Liver (tissue), 9 donors: ENCODE data around the gene PRLHR. TPM values are rescaled to one million over a fixed set of nuclear protein-coding genes. Genes with fewer than 3 reads are reported as not detected.

ENCODE experiments used
- DNase-seq: peaks from one replicate; pipeline ENCODE4 v3.0.0-alpha.2; 2017; ENCODE audit warnings: low spot score
- H3K27ac ChIP-seq, 2 donors: one replicate each; pipeline ENCODE4 v1.7.0; 2013; ENCODE audit warnings: inconsistent platforms in 2 of 2, low read length in 2 of 2, control low read depth in 1 of 2, low read depth in 1 of 2, mild to moderate bottlenecking in 1 of 2
- H3K27me3 ChIP-seq, 4 donors: one replicate each; pipeline versions ENCODE4 v1.6.1 to v1.7.0; 2013; ENCODE audit warnings: low read length in 3 of 4, inconsistent platforms in 1 of 4, mild to moderate bottlenecking in 1 of 4, moderate library complexity in 1 of 4; ENCODE audit not compliant: control insufficient read depth in 4 of 4, insufficient read depth in 4 of 4
- H3K36me3 ChIP-seq, 4 donors: one replicate each; pipeline versions ENCODE4 v1.6.1 to v1.7.0; 2013; ENCODE audit warnings: low read length in 3 of 4, mild to moderate bottlenecking in 3 of 4, low read depth in 1 of 4, moderate library complexity in 1 of 4; ENCODE audit not compliant: control insufficient read depth in 4 of 4, insufficient read depth in 3 of 4
- H3K4me1 ChIP-seq, 4 donors: one replicate each; pipeline versions ENCODE4 v1.6.1 to v1.7.0; 2013; ENCODE audit warnings: low read length in 3 of 4, mild to moderate bottlenecking in 3 of 4, moderate library complexity in 1 of 4; ENCODE audit not compliant: control insufficient read depth in 4 of 4, insufficient read depth in 4 of 4
- H3K4me3 ChIP-seq, 3 donors: one replicate each; pipeline versions ENCODE4 v1.6.1 to v1.7.0; 2013; ENCODE audit warnings: low read length in 3 of 3, control low read depth in 1 of 3, low read depth in 1 of 3, mild to moderate bottlenecking in 1 of 3
- H3K9ac ChIP-seq, 2 donors: one replicate each; pipeline ENCODE4 v1.7.0; 2013; ENCODE audit warnings: low read length in 2 of 2, mild to moderate bottlenecking in 2 of 2, moderate library complexity in 2 of 2, control low read depth in 1 of 2, low read depth in 1 of 2
- H3K9me3 ChIP-seq, 4 donors: one replicate each; pipeline versions ENCODE4 v1.6.1 to v1.7.0; 2013; ENCODE audit warnings: low read length in 3 of 4; ENCODE audit not compliant: control insufficient read depth in 4 of 4
- EGR1 ChIP-seq, 2 donors: IDR thresholded peaks; 2 replicates each; pipeline ENCODE4 v1.6.1; 2016 to 2018; ENCODE audit warnings: antibody characterized with exemption in 2 of 2, low read depth in 2 of 2
- FOXA1 ChIP-seq: IDR thresholded peaks from 2 replicates; pipeline ENCODE4 v1.6.1; 2016; ENCODE audit warnings: antibody characterized with exemption
- FOXA2 ChIP-seq: IDR thresholded peaks from 2 replicates; pipeline ENCODE4 v1.6.1; 2016; ENCODE audit warnings: antibody characterized with exemption
- GABPA ChIP-seq, 2 donors: IDR thresholded peaks in 1 of 2; conservative IDR thresholded peaks in 1 of 2; 2 replicates each; pipeline ENCODE4 v1.6.1; 2016; ENCODE audit warnings: antibody characterized with exemption in 2 of 2, mild to moderate bottlenecking in 1 of 2, moderate library complexity in 1 of 2
- HNF4A ChIP-seq, 2 donors: conservative IDR thresholded peaks; 2 replicates each; pipeline ENCODE4 v1.6.1; 2016; ENCODE audit warnings: antibody characterized with exemption in 2 of 2, mild to moderate bottlenecking in 2 of 2
- HNF4G ChIP-seq: IDR thresholded peaks from 2 replicates; pipeline ENCODE4 v1.6.1; 2016; ENCODE audit warnings: antibody characterized with exemption
- JUND ChIP-seq, 2 donors: IDR thresholded peaks; 2 replicates each; pipeline ENCODE4 v1.6.1; 2016; ENCODE audit warnings: antibody characterized with exemption in 2 of 2
- NR2F2 ChIP-seq: IDR thresholded peaks from 2 replicates; pipeline ENCODE4 v1.6.1; 2016; ENCODE audit warnings: antibody characterized with exemption
- RAD21 ChIP-seq, 2 donors: IDR thresholded peaks; 2 replicates each; pipeline ENCODE4 v1.6.1; 2016; ENCODE audit warnings: antibody characterized with exemption in 2 of 2, mild to moderate bottlenecking in 2 of 2
- SP1 ChIP-seq: IDR thresholded peaks from 2 replicates; pipeline ENCODE4 v1.6.1; 2018; ENCODE audit warnings: antibody characterized with exemption, mild to moderate bottlenecking
- TAF1 ChIP-seq: conservative IDR thresholded peaks from 2 replicates; pipeline ENCODE4 v1.6.1; 2016; ENCODE audit warnings: antibody characterized with exemption, mild to moderate bottlenecking
- YY1 ChIP-seq: IDR thresholded peaks from 2 replicates; pipeline ENCODE4 v1.6.1; 2016; ENCODE audit warnings: antibody characterized with exemption, mild to moderate bottlenecking
- WGBS: extraction: QIAGEN DNeasy Blood & Tissue Kit; methylation state at CpG from one replicate; pipeline ENCODE4 v1.1.7; 2013; 5-methylcytosine and 5-hydroxymethylcytosine counted together
- polyA plus RNA-seq, 2 donors: library from polyadenylated mRNA; stranded (reverse) in 1 of 2; unstranded in 1 of 2; fragments of 200-250 nt in 1 of 2; fragments of >200 nt in 1 of 2; fragmentation: Nextera tagmentation in 1 of 2; extraction: Ambion mirVana in 1 of 2; gene quantifications; one replicate each; pipeline versions ENCODE4 v1.2.1 to v1.2.3, GENCODE V29; 2013 to 2015
- total RNA-seq, 2 donors: library from RNA; depleted of rRNA; stranded (reverse); fragments of >200 nt; gene quantifications; one replicate each; pipeline ENCODE4 v1.2.3, GENCODE V29; 2014
- TF ChIP-seq, protein P1 (sequence below): IDR thresholded peaks from 2 replicates; pipeline ENCODE4 v1.6.1; 2016; ENCODE audit warnings: antibody characterized with exemption
- TF ChIP-seq, protein P2 (sequence below): IDR thresholded peaks from 2 replicates; pipeline ENCODE4 v1.6.1; 2016; ENCODE audit warnings: antibody characterized with exemption, mild to moderate bottlenecking
- TF ChIP-seq, protein P3 (sequence below): IDR thresholded peaks from 2 replicates; pipeline ENCODE4 v1.6.1; 2016; ENCODE audit warnings: antibody characterized with exemption
- TF ChIP-seq, protein P4 (sequence below): IDR thresholded peaks from 2 replicates; pipeline ENCODE4 v1.6.1; 2016; ENCODE audit warnings: antibody characterized with exemption
- TF ChIP-seq, protein P5 (sequence below): fragments of 150-350 bp; IDR thresholded peaks from 2 replicates; pipeline ENCODE4 v1.5.1; 2017; ENCODE audit warnings: improper control_type of control experiment, low read depth, low read length; ENCODE audit not compliant: missing input control
- donor health status: healthy.
- donor health status: healthy.
- donor health status: healthy.
- donor health status: healthy.
- donor health status: healthy.

The PRLHR gene
- total and polyA plus RNA-seq, 4 donors = under 0.01 to 0.08 TPM; not detected in 2

DNA sequence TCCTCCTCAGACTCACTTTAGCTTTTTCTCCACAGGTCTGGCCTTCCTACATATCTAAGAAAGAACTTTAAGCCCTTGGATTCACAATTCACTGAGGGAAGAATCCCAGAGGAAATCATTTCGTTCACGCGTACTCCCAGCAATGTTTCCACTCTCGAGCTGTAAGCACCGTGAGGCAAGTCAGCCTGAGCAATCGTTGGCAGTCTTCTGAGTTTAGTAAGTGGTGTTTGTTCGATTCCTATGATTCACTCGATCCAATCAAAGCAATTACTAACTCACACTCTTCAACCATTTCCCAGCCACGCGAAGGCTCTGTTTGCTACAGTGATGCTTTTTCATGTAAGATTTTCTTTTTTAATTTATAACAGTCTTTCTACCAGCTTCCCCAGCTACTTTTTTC lies 10.2 kb upstream of the PRLHR start:
- WGBS = 82% methylated on average over 10 of the region's 10 CpGs
- peaks cover 6 to 15% (median 12%) of the 10 kb centered on the region in 4 donors for H3K9me3 ChIP-seq
- H3K27me3 ChIP-seq = no peaks in the 10 kb centered on the region
- no peak overlapping the region for H3K27ac ChIP-seq
- DNase-seq = no peak
- TF ChIP-seq GABPA (IDR thresholded peaks at IDR 0.05 in 1 of 2, conservative IDR thresholded peaks at IDR 0.05 in 1 of 2) = no peak
- TF ChIP-seq RAD21 (IDR thresholded peaks at IDR 0.05) = no peak
- TF ChIP-seq TAF1 = no peak
- no peak for TF ChIP-seq YY1
- TF ChIP-seq EGR1 (IDR thresholded peaks at IDR 0.05; ENCODE audit: low read depth in 2 of 2) = no peak
- TF ChIP-seq, protein P1, sequence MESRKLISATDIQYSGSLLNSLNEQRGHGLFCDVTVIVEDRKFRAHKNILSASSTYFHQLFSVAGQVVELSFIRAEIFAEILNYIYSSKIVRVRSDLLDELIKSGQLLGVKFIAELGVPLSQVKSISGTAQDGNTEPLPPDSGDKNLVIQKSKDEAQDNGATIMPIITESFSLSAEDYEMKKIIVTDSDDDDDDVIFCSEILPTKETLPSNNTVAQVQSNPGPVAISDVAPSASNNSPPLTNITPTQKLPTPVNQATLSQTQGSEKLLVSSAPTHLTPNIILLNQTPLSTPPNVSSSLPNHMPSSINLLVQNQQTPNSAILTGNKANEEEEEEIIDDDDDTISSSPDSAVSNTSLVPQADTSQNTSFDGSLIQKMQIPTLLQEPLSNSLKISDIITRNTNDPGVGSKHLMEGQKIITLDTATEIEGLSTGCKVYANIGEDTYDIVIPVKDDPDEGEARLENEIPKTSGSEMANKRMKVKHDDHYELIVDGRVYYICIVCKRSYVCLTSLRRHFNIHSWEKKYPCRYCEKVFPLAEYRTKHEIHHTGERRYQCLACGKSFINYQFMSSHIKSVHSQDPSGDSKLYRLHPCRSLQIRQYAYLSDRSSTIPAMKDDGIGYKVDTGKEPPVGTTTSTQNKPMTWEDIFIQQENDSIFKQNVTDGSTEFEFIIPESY = no peak
- TF ChIP-seq, protein P2, sequence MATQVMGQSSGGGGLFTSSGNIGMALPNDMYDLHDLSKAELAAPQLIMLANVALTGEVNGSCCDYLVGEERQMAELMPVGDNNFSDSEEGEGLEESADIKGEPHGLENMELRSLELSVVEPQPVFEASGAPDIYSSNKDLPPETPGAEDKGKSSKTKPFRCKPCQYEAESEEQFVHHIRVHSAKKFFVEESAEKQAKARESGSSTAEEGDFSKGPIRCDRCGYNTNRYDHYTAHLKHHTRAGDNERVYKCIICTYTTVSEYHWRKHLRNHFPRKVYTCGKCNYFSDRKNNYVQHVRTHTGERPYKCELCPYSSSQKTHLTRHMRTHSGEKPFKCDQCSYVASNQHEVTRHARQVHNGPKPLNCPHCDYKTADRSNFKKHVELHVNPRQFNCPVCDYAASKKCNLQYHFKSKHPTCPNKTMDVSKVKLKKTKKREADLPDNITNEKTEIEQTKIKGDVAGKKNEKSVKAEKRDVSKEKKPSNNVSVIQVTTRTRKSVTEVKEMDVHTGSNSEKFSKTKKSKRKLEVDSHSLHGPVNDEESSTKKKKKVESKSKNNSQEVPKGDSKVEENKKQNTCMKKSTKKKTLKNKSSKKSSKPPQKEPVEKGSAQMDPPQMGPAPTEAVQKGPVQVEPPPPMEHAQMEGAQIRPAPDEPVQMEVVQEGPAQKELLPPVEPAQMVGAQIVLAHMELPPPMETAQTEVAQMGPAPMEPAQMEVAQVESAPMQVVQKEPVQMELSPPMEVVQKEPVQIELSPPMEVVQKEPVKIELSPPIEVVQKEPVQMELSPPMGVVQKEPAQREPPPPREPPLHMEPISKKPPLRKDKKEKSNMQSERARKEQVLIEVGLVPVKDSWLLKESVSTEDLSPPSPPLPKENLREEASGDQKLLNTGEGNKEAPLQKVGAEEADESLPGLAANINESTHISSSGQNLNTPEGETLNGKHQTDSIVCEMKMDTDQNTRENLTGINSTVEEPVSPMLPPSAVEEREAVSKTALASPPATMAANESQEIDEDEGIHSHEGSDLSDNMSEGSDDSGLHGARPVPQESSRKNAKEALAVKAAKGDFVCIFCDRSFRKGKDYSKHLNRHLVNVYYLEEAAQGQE = no peak
- no peak for TF ChIP-seq FOXA1
- no peak for TF ChIP-seq HNF4G
- no peak for TF ChIP-seq HNF4A (conservative IDR thresholded peaks at IDR 0.05)
- TF ChIP-seq SP1 = no peak
- TF ChIP-seq, protein P3, sequence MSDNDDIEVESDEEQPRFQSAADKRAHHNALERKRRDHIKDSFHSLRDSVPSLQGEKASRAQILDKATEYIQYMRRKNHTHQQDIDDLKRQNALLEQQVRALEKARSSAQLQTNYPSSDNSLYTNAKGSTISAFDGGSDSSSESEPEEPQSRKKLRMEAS = no peak
- no peak for TF ChIP-seq NR2F2
- TF ChIP-seq, protein P4, sequence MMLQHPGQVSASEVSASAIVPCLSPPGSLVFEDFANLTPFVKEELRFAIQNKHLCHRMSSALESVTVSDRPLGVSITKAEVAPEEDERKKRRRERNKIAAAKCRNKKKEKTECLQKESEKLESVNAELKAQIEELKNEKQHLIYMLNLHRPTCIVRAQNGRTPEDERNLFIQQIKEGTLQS = no peak
- TF ChIP-seq, protein P5, sequence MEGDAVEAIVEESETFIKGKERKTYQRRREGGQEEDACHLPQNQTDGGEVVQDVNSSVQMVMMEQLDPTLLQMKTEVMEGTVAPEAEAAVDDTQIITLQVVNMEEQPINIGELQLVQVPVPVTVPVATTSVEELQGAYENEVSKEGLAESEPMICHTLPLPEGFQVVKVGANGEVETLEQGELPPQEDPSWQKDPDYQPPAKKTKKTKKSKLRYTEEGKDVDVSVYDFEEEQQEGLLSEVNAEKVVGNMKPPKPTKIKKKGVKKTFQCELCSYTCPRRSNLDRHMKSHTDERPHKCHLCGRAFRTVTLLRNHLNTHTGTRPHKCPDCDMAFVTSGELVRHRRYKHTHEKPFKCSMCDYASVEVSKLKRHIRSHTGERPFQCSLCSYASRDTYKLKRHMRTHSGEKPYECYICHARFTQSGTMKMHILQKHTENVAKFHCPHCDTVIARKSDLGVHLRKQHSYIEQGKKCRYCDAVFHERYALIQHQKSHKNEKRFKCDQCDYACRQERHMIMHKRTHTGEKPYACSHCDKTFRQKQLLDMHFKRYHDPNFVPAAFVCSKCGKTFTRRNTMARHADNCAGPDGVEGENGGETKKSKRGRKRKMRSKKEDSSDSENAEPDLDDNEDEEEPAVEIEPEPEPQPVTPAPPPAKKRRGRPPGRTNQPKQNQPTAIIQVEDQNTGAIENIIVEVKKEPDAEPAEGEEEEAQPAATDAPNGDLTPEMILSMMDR = no peak
- no peak for TF ChIP-seq FOXA2
- no peak for TF ChIP-seq JUND (IDR thresholded peaks at IDR 0.05)
- no peaks in the 10 kb centered on the region for H3K36me3 ChIP-seq
- H3K9ac ChIP-seq = no peak overlapping the region
- H3K4me1 ChIP-seq = no peaks in the 10 kb centered on the region
- no peak overlapping the region for H3K4me3 ChIP-seq
